Hepatocyte (in vitro differentiated cells): ENCODE results near the gene AP3D1.

Experiments
- CTCF ChIP-seq: fragments of 200-600 bp; sonication (generic); IDR thresholded peaks from 2 replicates; pipeline ENCODE4 v1.5.1; 2016; ENCODE audit warnings: antibody characterized with exemption, mild to moderate bottlenecking; ENCODE audit not compliant: poor library complexity
- EZH2 ChIP-seq: fragments of 200-600 bp; sonication (generic); IDR thresholded peaks from 2 replicates; pipeline ENCODE4 v1.6.1; 2016; ENCODE audit warnings: antibody characterized with exemption, mild to moderate bottlenecking, borderline replicate concordance
- EZH2phosphoT487 ChIP-seq: fragments of 200-600 bp; sonication (generic); IDR thresholded peaks from one replicate; pipeline ENCODE4 v1.6.1; 2018; ENCODE audit warnings: antibody characterized with exemption, mild to moderate bottlenecking, low read depth, moderate library complexity; ENCODE audit not compliant: unreplicated experiment, severe bottlenecking

- TF ChIP-seq CTCF (no peak), EZH2 (no peak), EZH2phosphoT487 (no peak)
Observed at GRCh38 chr19:2190848-2191455, 39.6 kb upstream of the AP3D1 start.
